Hepatocyte (in vitro differentiated cells): ENCODE measurements around the gene CCM2L. TPM values are rescaled to one million over a fixed set of nuclear protein-coding genes. Genes with fewer than 3 reads are reported as not detected.

Experiments used
- DNase-seq: peaks from one replicate; pipeline ENCODE4 v3.0.0-alpha.2; 2016; ENCODE audit warnings: low spot score
- H2AFZ ChIP-seq: fragments of 200-600 bp; sonication (generic); 2 replicates; pipeline ENCODE4 v1.6.0; 2016; ENCODE audit warnings: antibody characterized with exemption, mild to moderate bottlenecking
- H3K27ac ChIP-seq: fragments of 200-600 bp; sonication (generic); 2 replicates; pipeline ENCODE4 v1.5.1; 2016; ENCODE audit warnings: mild to moderate bottlenecking
- H3K27me3 ChIP-seq: fragments of 200-600 bp; sonication (generic); 2 replicates; pipeline ENCODE4 v1.6.1; 2016
- H3K36me3 ChIP-seq: fragments of 200-600 bp; sonication (generic); replicated peaks from 2 replicates; pipeline ENCODE4 v1.5.1; 2016; ENCODE audit warnings: low read depth; ENCODE audit not compliant: insufficient read depth
- H3K4me1 ChIP-seq: fragments of 200-600 bp; sonication (generic); 2 replicates; pipeline ENCODE4 v1.5.1; 2016; ENCODE audit warnings: mild to moderate bottlenecking, moderate library complexity; ENCODE audit not compliant: insufficient read depth
- H3K4me2 ChIP-seq: fragments of 200-600 bp; sonication (generic); 2 replicates; pipeline ENCODE4 v1.6.0; 2016
- H3K4me3 ChIP-seq: fragments of 200-600 bp; sonication (generic); 2 replicates; pipeline ENCODE4 v1.5.1; 2016; ENCODE audit warnings: mild to moderate bottlenecking
- H3K79me2 ChIP-seq: fragments of 200-600 bp; sonication (generic); 2 replicates; pipeline ENCODE4 v1.6.0; 2017; ENCODE audit warnings: mild to moderate bottlenecking
- H3K9me2 ChIP-seq: fragments of 200-600 bp; sonication (generic); replicated peaks from 2 replicates; pipeline ENCODE4 v1.6.0; 2017; ENCODE audit warnings: mild to moderate bottlenecking; ENCODE audit not compliant: insufficient read depth
- H3K9me3 ChIP-seq: fragments of 200-600 bp; sonication (generic); 2 replicates; pipeline ENCODE4 v1.5.1; 2016; ENCODE audit warnings: low read depth, mild to moderate bottlenecking
- H4K20me1 ChIP-seq: fragments of 200-600 bp; sonication (generic); 2 replicates; pipeline ENCODE4 v1.6.0; 2016; ENCODE audit warnings: mild to moderate bottlenecking; ENCODE audit not compliant: insufficient read depth, poor library complexity, severe bottlenecking
- EZH2 ChIP-seq: fragments of 200-600 bp; sonication (generic); IDR thresholded peaks from 2 replicates; pipeline ENCODE4 v1.6.1; 2016; ENCODE audit warnings: antibody characterized with exemption, mild to moderate bottlenecking, borderline replicate concordance
- EZH2phosphoT487 ChIP-seq: fragments of 200-600 bp; sonication (generic); IDR thresholded peaks from one replicate; pipeline ENCODE4 v1.6.1; 2018; ENCODE audit warnings: antibody characterized with exemption, mild to moderate bottlenecking, low read depth, moderate library complexity; ENCODE audit not compliant: unreplicated experiment, severe bottlenecking
- WGBS: methylation state at CpG from one replicate; pipeline ENCODE4 v1.1.6; 2016; ENCODE audit warnings: low lambda C conversion rate; ENCODE audit errors: missing lambda C conversion rate; 5-methylcytosine and 5-hydroxymethylcytosine counted together
- polyA plus RNA-seq: library from polyadenylated mRNA; unstranded; fragments of >200 nt; fragmentation: Nextera tagmentation; extraction: Ambion mirVana; gene quantifications from 2 replicates; pipeline ENCODE4 v1.2.1, GENCODE V29; 2016
- total RNA-seq: library from RNA; depleted of rRNA; stranded (reverse); fragments of >200 nt; gene quantifications from 2 replicates; pipeline ENCODE4 v1.2.3, GENCODE V29; 2014
- TF ChIP-seq, protein P1 (sequence below): fragments of 200-600 bp; sonication (generic); IDR thresholded peaks from 2 replicates; pipeline ENCODE4 v1.5.1; 2016; ENCODE audit warnings: antibody characterized with exemption, mild to moderate bottlenecking; ENCODE audit not compliant: poor library complexity

CCM2L gene
- total and polyA plus RNA-seq, 2 experiments from 2014 or later: 0.77 to 1.0 TPM

DNA sequence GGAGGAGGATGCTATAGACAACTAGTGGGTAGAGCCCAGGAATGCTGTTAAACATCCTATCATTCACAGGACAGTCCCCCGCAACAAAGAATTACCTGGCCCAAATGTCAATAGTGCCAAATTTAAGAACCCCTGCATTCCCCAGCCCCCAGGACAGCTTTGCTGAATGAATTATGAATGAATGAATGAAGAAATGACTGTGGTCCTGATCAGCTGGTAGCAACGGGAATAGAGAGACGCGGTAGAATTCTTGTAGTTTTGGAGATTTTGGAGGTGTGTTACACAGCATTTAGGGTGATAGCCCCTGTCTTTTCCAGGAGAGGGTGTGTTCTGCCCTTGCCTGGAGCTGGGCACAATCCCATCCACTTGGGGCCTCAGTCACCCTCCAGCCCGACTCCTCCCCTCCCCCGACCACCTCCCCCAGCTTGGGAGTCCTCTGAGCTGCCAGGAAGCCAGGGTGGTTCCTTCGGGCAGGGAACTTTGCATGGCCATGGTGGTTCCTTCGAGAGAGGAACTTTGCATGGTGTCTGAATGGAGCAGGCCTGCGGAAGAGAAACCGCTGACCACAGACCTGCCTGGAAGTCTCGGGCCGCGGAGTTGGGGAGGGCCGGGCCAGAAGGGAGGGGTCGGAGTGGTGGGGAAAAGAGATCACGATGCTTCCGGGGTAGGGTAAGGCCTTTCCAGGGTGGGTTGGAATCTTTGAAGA lies 40.8 kb downstream of the CCM2L start:
- no peaks in the 10 kb centered on the region for H3K9me3 ChIP-seq
- no peak for DNase-seq
- no peaks in the 10 kb centered on the region for H4K20me1 ChIP-seq
- peak overlapping the region; percentile 75 for H2AFZ ChIP-seq
- no peak overlapping the region for H3K27ac ChIP-seq
- WGBS: 32% methylated on average over 17 of the region's 17 CpGs
- no peak overlapping the region for H3K4me2 ChIP-seq
- H3K9me2 ChIP-seq: no peaks in the 10 kb centered on the region
- H3K79me2 ChIP-seq: no peaks in the 10 kb centered on the region
- H3K36me3 ChIP-seq: no peaks in the 10 kb centered on the region
- no peak overlapping the region for H3K4me3 ChIP-seq
- TF ChIP-seq EZH2phosphoT487 (no peak), EZH2 (no peak)
- TF ChIP-seq, protein P1, sequence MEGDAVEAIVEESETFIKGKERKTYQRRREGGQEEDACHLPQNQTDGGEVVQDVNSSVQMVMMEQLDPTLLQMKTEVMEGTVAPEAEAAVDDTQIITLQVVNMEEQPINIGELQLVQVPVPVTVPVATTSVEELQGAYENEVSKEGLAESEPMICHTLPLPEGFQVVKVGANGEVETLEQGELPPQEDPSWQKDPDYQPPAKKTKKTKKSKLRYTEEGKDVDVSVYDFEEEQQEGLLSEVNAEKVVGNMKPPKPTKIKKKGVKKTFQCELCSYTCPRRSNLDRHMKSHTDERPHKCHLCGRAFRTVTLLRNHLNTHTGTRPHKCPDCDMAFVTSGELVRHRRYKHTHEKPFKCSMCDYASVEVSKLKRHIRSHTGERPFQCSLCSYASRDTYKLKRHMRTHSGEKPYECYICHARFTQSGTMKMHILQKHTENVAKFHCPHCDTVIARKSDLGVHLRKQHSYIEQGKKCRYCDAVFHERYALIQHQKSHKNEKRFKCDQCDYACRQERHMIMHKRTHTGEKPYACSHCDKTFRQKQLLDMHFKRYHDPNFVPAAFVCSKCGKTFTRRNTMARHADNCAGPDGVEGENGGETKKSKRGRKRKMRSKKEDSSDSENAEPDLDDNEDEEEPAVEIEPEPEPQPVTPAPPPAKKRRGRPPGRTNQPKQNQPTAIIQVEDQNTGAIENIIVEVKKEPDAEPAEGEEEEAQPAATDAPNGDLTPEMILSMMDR: no peak
- H3K4me1 ChIP-seq: peaks cover 4% of the 10 kb centered on the region
- H3K27me3 ChIP-seq: peaks cover 72% of the 10 kb centered on the region

DNA sequence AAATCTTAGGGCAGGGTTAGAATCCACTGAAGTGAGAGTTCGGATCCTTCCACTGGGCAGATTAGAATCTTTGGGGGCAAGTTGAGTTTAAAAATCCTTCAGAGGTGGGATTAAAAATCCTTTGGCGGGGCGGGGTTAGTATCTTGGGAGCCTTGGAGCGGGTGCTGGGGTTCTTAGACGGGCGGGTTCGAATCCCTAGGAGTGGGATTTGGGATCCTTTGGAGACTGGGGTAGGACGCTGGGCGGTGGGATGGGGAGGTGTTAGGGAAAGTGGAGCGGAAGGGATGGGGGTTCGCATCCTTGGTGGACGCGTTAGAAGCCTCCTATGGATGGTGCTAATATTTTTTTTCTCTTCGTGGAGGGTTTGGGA lies 41.5 kb downstream of the CCM2L start:
- Histone ChIP-seq H4K20me1 (no peaks in the 10 kb centered on the region), H3K4me3 (no peak overlapping the region), H3K9me3 (no peaks in the 10 kb centered on the region), H3K36me3 (no peaks in the 10 kb centered on the region), H3K4me2 (peak overlapping the region; percentile 88), H3K27me3 (peaks cover 74% of the 10 kb centered on the region), H3K9me2 (no peaks in the 10 kb centered on the region), H3K27ac (no peak overlapping the region), H3K79me2 (no peaks in the 10 kb centered on the region), H3K4me1 (peaks cover 4% of the 10 kb centered on the region), H2AFZ (peak overlapping the region; percentile 75)
- TF ChIP-seq, protein P1: no peak
- TF ChIP-seq EZH2: peak; percentile 60
- 23% methylated on average over 14 of the region's 14 CpGs for WGBS
- no peak for DNase-seq

DNA sequence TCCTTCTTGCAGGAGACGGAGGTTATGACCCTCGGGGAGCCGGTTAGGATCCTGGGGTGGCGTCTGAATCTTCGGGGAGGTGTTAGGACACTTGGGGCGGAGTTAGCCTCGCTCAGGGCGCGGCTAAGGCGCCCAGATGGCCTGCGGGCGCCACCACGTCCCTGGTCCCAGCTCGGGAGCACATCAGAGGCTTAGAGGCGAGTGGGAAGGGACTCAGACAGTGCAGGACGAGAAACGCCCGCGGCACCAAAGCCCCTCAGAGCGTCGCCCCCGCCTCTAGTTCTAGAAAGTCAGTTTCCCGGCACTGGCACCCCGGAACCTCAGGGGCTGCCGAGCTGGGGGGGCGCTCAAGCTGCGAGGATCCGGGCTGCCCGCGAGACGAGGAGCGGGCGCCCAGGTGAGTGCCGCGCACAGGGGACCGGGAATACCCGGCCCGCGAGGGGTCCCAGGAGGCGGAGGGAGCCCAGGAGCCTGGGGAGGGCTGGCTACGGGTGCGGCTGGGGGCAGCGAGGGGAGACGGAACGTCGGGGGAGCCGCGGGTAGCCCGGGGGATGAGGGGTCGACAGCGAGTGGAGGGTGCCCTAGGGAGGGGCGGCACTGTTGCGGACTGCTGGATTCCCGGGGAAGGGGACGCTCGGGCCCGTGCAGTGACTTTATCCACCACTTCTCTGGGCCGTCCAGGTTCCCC lies 42.0 kb downstream of the CCM2L start, which contains the start of gene HCK:
HCK (plus strand) TSS at position 153 of the 688 bp plus-strand sequence.
- TF ChIP-seq EZH2 (peak; percentile 13), EZH2phosphoT487 (peak; percentile 65)
- TF ChIP-seq, protein P1: no peak
- H3K9me3 ChIP-seq: no peaks in the 10 kb centered on the region
- no peaks in the 10 kb centered on the region for H3K36me3 ChIP-seq
- H2AFZ ChIP-seq: peak within 1 kb of the TSS; percentile 75
- H3K4me3 ChIP-seq: no peak within 1 kb of the TSS
- no peaks in the 10 kb centered on the region for H3K79me2 ChIP-seq
- peaks cover 76% of the 10 kb centered on the region for H3K27me3 ChIP-seq
- DNase-seq: no peak
- H3K9me2 ChIP-seq: no peaks in the 10 kb centered on the region
- WGBS: 2% methylated on average over 49 of the region's 58 CpGs
- H3K4me1 ChIP-seq: peaks cover 4% of the 10 kb centered on the region
- H3K4me2 ChIP-seq: peak within 1 kb of the TSS; percentile 88
- H4K20me1 ChIP-seq: no peaks in the 10 kb centered on the region
- no peak within 1 kb of the TSS for H3K27ac ChIP-seq
